H9 (cell line): ENCODE data around the gene TAGLN2. TPM values are rescaled to one million over a fixed set of nuclear protein-coding genes. Genes with fewer than 3 reads are reported as not detected.
A peak's percentile ranks its signal among the peaks of the same experiment; 100 is the strongest.

Source experiments
- DNase-seq: peaks from one replicate; pipeline ENCODE4 v3.0.0-alpha.2; 2017
- H2AFZ ChIP-seq: one replicate; pipeline ENCODE4 v1.6.1; 2013; ENCODE audit warnings: mild to moderate bottlenecking, low read length, control low read depth, moderate library complexity
- H2AK5ac ChIP-seq: 2 replicates; pipeline ENCODE4 v1.6.1; 2013; ENCODE audit warnings: low read length, control low read depth, mixed read lengths; ENCODE audit not compliant: insufficient read length
- H2BK120ac ChIP-seq: one replicate; pipeline ENCODE4 v1.6.1; 2013; ENCODE audit warnings: low read depth, mild to moderate bottlenecking, low read length, control low read depth, inconsistent platforms; ENCODE audit not compliant: poor library complexity, severe bottlenecking
- H2BK12ac ChIP-seq: 2 replicates; pipeline ENCODE4 v1.6.1; 2013; ENCODE audit warnings: low read length, control low read depth, mixed read lengths, low read depth; ENCODE audit not compliant: insufficient read length
- H2BK15ac ChIP-seq: 2 replicates; pipeline ENCODE4 v1.6.1; 2013; ENCODE audit warnings: low read depth, low read length, control low read depth
- H2BK20ac ChIP-seq: one replicate; pipeline ENCODE4 v1.6.1; 2013; ENCODE audit warnings: low read depth, mild to moderate bottlenecking, low read length, control low read depth, inconsistent platforms; ENCODE audit not compliant: poor library complexity, severe bottlenecking
- H2BK5ac ChIP-seq: 2 replicates; pipeline ENCODE4 v1.6.1; 2013; ENCODE audit warnings: low read length, control low read depth, mixed read lengths; ENCODE audit not compliant: insufficient read length
- H3K14ac ChIP-seq: 2 replicates; pipeline ENCODE4 v1.6.1; 2013; ENCODE audit warnings: low read length, control low read depth; ENCODE audit not compliant: insufficient read depth
- H3K18ac ChIP-seq: 2 replicates; pipeline ENCODE4 v1.6.1; 2013; ENCODE audit warnings: low read depth, mild to moderate bottlenecking, mixed read lengths, low read length, control low read depth; ENCODE audit not compliant: insufficient read length
- H3K23ac ChIP-seq: 2 replicates; pipeline ENCODE4 v1.6.1; 2013; ENCODE audit warnings: low read length, control low read depth, mixed read lengths, low read depth; ENCODE audit not compliant: insufficient read length
- H3K23me2 ChIP-seq: 2 replicates; pipeline ENCODE4 v1.6.1; 2013; ENCODE audit warnings: low read depth, mild to moderate bottlenecking, mixed read lengths, low read length, control low read depth; ENCODE audit not compliant: insufficient read length, poor library complexity, severe bottlenecking
- H3K27ac ChIP-seq: 2 replicates; pipeline ENCODE4 v1.5.1; 2013; ENCODE audit warnings: low read length, control low read depth, mixed read lengths, low read depth; ENCODE audit not compliant: insufficient read length
- H3K27me3 ChIP-seq: 2 replicates; pipeline ENCODE4 v1.6.1; 2013; ENCODE audit warnings: low read length, control low read depth, inconsistent platforms; ENCODE audit not compliant: insufficient read depth
- H3K4ac ChIP-seq: 2 replicates; pipeline ENCODE4 v1.6.1; 2013; ENCODE audit warnings: low read depth, mild to moderate bottlenecking, control low read depth, inconsistent platforms, low read length, moderate library complexity
- H3K4me1 ChIP-seq: 2 replicates; pipeline ENCODE4 v1.6.1; 2013; ENCODE audit warnings: low read length, control low read depth, inconsistent platforms; ENCODE audit not compliant: insufficient read depth
- H3K4me2 ChIP-seq: 2 replicates; pipeline ENCODE4 v1.6.1; 2013; ENCODE audit warnings: low read length, control low read depth, mixed read lengths; ENCODE audit not compliant: insufficient read length, insufficient read depth
- H3K56ac ChIP-seq: 2 replicates; pipeline ENCODE4 v1.6.1; 2013; ENCODE audit warnings: low read depth, mild to moderate bottlenecking, mixed read lengths, low read length, control low read depth; ENCODE audit not compliant: insufficient read length
- H3K79me1 ChIP-seq: 2 replicates; pipeline ENCODE4 v1.6.1; 2013; ENCODE audit warnings: low read depth, mild to moderate bottlenecking, moderate library complexity, low read length, control low read depth, inconsistent platforms; ENCODE audit not compliant: insufficient read depth, poor library complexity, severe bottlenecking
- H3K79me2 ChIP-seq: 2 replicates; pipeline ENCODE4 v1.6.1; 2013; ENCODE audit warnings: low read length, control low read depth, inconsistent platforms; ENCODE audit not compliant: insufficient read depth
- H3K9ac ChIP-seq: 2 replicates; pipeline ENCODE4 v1.6.1; 2013; ENCODE audit warnings: low read length, control low read depth, mixed read lengths; ENCODE audit not compliant: insufficient read length; ENCODE audit errors: extremely low read depth
- H3K9me3 ChIP-seq: one replicate; pipeline ENCODE4 v1.6.1; 2013; ENCODE audit warnings: low read depth, low read length, inconsistent platforms; ENCODE audit not compliant: control insufficient read depth
- H3T11ph ChIP-seq: one replicate; pipeline ENCODE4 v1.6.1; 2013; ENCODE audit warnings: mild to moderate bottlenecking, low read length, control low read depth, inconsistent platforms
- H4K20me1 ChIP-seq: one replicate; pipeline ENCODE4 v1.6.1; 2013; ENCODE audit not compliant: control insufficient read depth, insufficient read length, insufficient read depth
- H4K5ac ChIP-seq: 2 replicates; pipeline ENCODE4 v1.6.1; 2013; ENCODE audit warnings: low read depth, mild to moderate bottlenecking, mixed read lengths, low read length, control low read depth; ENCODE audit not compliant: insufficient read length
- H4K8ac ChIP-seq: replicated peaks from 2 replicates; pipeline ENCODE4 v1.6.1; 2013; ENCODE audit warnings: low read length, control low read depth, mixed read lengths, low read depth; ENCODE audit not compliant: insufficient read length
- H4K91ac ChIP-seq: 2 replicates; pipeline ENCODE4 v1.6.1; 2013; ENCODE audit warnings: low read depth, mild to moderate bottlenecking, moderate library complexity, mixed read lengths, low read length, control low read depth; ENCODE audit not compliant: insufficient read length
- H3K27ac Mint-ChIP-seq, 3 experiments: 2 replicates in 2 of 3; 3 replicates in 1 of 3; pipeline ENCODE4 v1.8.0; 2020 to 2021; ENCODE audit warnings: mixed read lengths in 3 of 3, mild to moderate bottlenecking in 1 of 3, moderate library complexity in 1 of 3
- H3K27me3 Mint-ChIP-seq: 2 replicates; pipeline ENCODE4 v1.8.0; 2021; ENCODE audit warnings: low read depth, mild to moderate bottlenecking, moderate library complexity, mixed read lengths
- H3K36me3 Mint-ChIP-seq, 3 experiments: 2 replicates in 2 of 3; 3 replicates in 1 of 3; pipeline ENCODE4 v1.8.0; 2020 to 2021; ENCODE audit warnings: low read depth in 3 of 3, mixed read lengths in 3 of 3; ENCODE audit not compliant: insufficient read depth in 1 of 3
- H3K4me1 Mint-ChIP-seq, 2 experiments: 2 replicates each; pipeline ENCODE4 v1.8.0; 2020; ENCODE audit warnings: mixed read lengths in 2 of 2
- H3K4me3 Mint-ChIP-seq, 2 experiments: 2 replicates in 1 of 2; 3 replicates in 1 of 2; pipeline ENCODE4 v1.8.0; 2020 to 2021; ENCODE audit warnings: mild to moderate bottlenecking in 2 of 2, mixed read lengths in 2 of 2, moderate library complexity in 1 of 2
- H3K9me3 Mint-ChIP-seq, 2 experiments: 2 replicates in 1 of 2; 3 replicates in 1 of 2; pipeline ENCODE4 v1.8.0; 2020; ENCODE audit warnings: mild to moderate bottlenecking in 2 of 2, mixed read lengths in 2 of 2, moderate library complexity in 1 of 2
- CTCF ChIP-seq: fragments of 200-600 bp; sonication (generic); conservative IDR thresholded peaks from 3 replicates; pipeline ENCODE4 v1.8.0; 2021; ENCODE audit warnings: antibody characterized with exemption, mild to moderate bottlenecking
- WGBS: extraction: QIAGEN DNeasy Blood & Tissue Kit; methylation state at CpG from one replicate; pipeline ENCODE4 v1.1.7; 2013; ENCODE audit warnings: missing lambda C conversion rate, low lambda C conversion rate, mixed read lengths; ENCODE audit not compliant: insufficient read length; ENCODE audit errors: extremely low coverage; 5-methylcytosine and 5-hydroxymethylcytosine counted together
- total RNA-seq: library from RNA; stranded (reverse); gene quantifications from 2 replicates; pipeline ENCODE4 v1.2.1, GENCODE V29; 2021

TAGLN2 gene
- total RNA-seq, 1 experiment from 2014 or later = 76.7 TPM

- peaks cover 0 to 3% (median 0%) of the 10 kb centered on the region in 3 experiments; a peak in 2 of 7 replicates for H3K36me3 Mint-ChIP-seq
- Histone ChIP-seq H3K4me2 (no peak overlapping the region), H3K27me3 (no peaks in the 10 kb centered on the region; the same call in 1 of the 2 replicates), H3K4ac (no peak overlapping the region), H2AFZ (no peak overlapping the region), H3K4me1 (no peaks in the 10 kb centered on the region; the same call in 1 of the 2 replicates), H3K79me1 (no peaks in the 10 kb centered on the region), H2AK5ac (no peak overlapping the region), H3K9ac (no peak overlapping the region), H2BK12ac (no peak overlapping the region), H3K23me2 (peaks cover 10% of the 10 kb centered on the region), H2BK120ac (no peak overlapping the region), H2BK15ac (no peak overlapping the region), H4K20me1 (no peaks in the 10 kb centered on the region), H3K18ac (no peak overlapping the region), H4K8ac (no peak overlapping the region), H3K27ac (no peak overlapping the region), H4K5ac (no peak overlapping the region), H2BK5ac (no peak overlapping the region), H3K14ac (no peak overlapping the region), H3K23ac (no peak overlapping the region), H3K9me3 (no peaks in the 10 kb centered on the region), H4K91ac (no peak overlapping the region), H2BK20ac (no peak overlapping the region), H3T11ph (no peak overlapping the region), H3K79me2 (no peaks in the 10 kb centered on the region), H3K56ac (no peak overlapping the region)
- no peak for DNase-seq
- no peak for TF ChIP-seq CTCF
- no peak overlapping the region for H3K4me3 Mint-ChIP-seq
- peak overlapping the region in 1 of 3 experiments; percentile 89; a peak in 2 of 7 replicates for H3K27ac Mint-ChIP-seq
- no CpG with 5 or more reads among the region's 1 CpG for WGBS
- H3K9me3 Mint-ChIP-seq = no peaks in the 10 kb centered on the region
- peaks cover 19 to 33% of the 10 kb centered on the region in 2 experiments for H3K4me1 Mint-ChIP-seq
- peaks cover 15% of the 10 kb centered on the region for H3K27me3 Mint-ChIP-seq
Observed at GRCh38 chr1:159947942-159948341, 22.6 kb upstream of the TAGLN2 start.
